Choroid plexus epithelial cell (primary cell): Measurements from ENCODE around the gene CPD.

Experiments used
- DNase-seq: peaks from one replicate; pipeline ENCODE4 v3.0.0-alpha.2; 2010; ENCODE audit warnings: low read depth
- H3K4me3 ChIP-seq: 2 replicates; pipeline ENCODE4 v1.5.1; 2011; ENCODE audit warnings: low read depth, mild to moderate bottlenecking, control low read depth, low read length, moderate library complexity
- CTCF ChIP-seq: conservative IDR thresholded peaks from 2 replicates; pipeline ENCODE4 v1.5.1; 2011; ENCODE audit warnings: low read depth, mild to moderate bottlenecking, control low read depth, inconsistent platforms, low read length, moderate library complexity

The CPD gene

GRCh38 chr17:30382345-30382744 is 3.6 kb downstream of the CPD start:
- TF ChIP-seq CTCF: no peak
- peak overlapping the region; percentile 86 for H3K4me3 ChIP-seq
- no peak for DNase-seq

GRCh38 chr17:30388321-30389179 is 9.8 kb downstream of the CPD start:
- H3K4me3 ChIP-seq: no peak overlapping the region

GRCh38 chr17:30389756-30390300 is 11.1 kb downstream of the CPD start:
- H3K4me3 ChIP-seq: no peak overlapping the region
- TF ChIP-seq CTCF: no peak
- no peak for DNase-seq

More at GRCh38 chr17:30388321-30389179, 9.8 kb downstream of the CPD start:
- DNase-seq: no peak
- no peak for TF ChIP-seq CTCF

- no peak for DNase-seq
- H3K4me3 ChIP-seq: no peak overlapping the region
- TF ChIP-seq CTCF: no peak
Measured at GRCh38 chr17:30391534-30391933, 12.8 kb downstream of the CPD start.

- TF ChIP-seq CTCF: no peak
- peak; percentile 40 for DNase-seq
- H3K4me3 ChIP-seq: no peak overlapping the region
Measured at GRCh38 chr17:30393491-30393890, 14.8 kb downstream of the CPD start.

GRCh38 chr17:30393911-30394867 is 15.5 kb downstream of the CPD start:
- no peak for TF ChIP-seq CTCF

More at GRCh38 chr17:30393911-30394867, 15.5 kb downstream of the CPD start:
- no peak overlapping the region for H3K4me3 ChIP-seq
- DNase-seq: no peak
